GM19025 (cell line): Measurements from ENCODE around the gene RALGDS.
"Not testable (repeated sequence)": the region's sequence is repeated elsewhere in the genome, so short reads cannot be mapped to it uniquely, and the experiment has no call there.

Experiments used
- ATAC-seq: cut with Tn5 transposase; IDR thresholded peaks from one replicate; pipeline ENCODE4 v1.9.1; 2021; ENCODE audit warnings: mild to moderate bottlenecking, low read depth, moderate library complexity; ENCODE audit not compliant: unreplicated experiment

Gene RALGDS

GRCh38 chr9:133121198-133121914, at the start of gene RALGDS:
RALGDS (minus strand) TSS chr9:133121240; CDS start chr9:133121154, 86 bp downstream.
- ATAC-seq: peak; percentile 72

GRCh38 chr9:133170716-133171115, 49.7 kb upstream of the RALGDS start:
- no peak for ATAC-seq

- not testable (repeated sequence) for ATAC-seq
These were observed 48.6 kb upstream of the RALGDS start for GRCh38 chr9:133169687-133170086.

- ATAC-seq: no peak
These were observed 48.1 kb upstream of the RALGDS start for GRCh38 chr9:133169102-133169501.

DNA sequence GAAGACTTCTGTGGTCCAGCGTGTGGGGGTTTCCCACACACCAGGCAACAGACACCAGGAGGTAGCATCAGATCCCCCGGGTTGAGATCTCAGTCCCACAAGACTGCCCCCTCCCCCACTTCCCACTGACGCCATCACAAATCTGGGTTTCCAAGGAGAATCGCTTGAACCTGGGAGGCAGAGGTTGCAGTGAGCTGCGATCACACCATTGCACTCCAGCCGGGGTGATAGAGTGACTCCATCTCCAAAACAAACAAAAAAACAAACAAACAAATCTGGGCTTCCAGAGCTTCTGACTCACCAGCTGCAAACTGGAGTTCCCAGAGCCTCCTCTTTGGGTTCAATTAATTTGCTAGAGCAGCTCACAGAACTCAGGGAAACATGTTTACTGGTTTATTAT, 47.4 kb upstream of the RALGDS start:
- ATAC-seq: no peak

- ATAC-seq: no peak
These were observed 46.7 kb upstream of the RALGDS start for GRCh38 chr9:133167769-133168168.

DNA sequence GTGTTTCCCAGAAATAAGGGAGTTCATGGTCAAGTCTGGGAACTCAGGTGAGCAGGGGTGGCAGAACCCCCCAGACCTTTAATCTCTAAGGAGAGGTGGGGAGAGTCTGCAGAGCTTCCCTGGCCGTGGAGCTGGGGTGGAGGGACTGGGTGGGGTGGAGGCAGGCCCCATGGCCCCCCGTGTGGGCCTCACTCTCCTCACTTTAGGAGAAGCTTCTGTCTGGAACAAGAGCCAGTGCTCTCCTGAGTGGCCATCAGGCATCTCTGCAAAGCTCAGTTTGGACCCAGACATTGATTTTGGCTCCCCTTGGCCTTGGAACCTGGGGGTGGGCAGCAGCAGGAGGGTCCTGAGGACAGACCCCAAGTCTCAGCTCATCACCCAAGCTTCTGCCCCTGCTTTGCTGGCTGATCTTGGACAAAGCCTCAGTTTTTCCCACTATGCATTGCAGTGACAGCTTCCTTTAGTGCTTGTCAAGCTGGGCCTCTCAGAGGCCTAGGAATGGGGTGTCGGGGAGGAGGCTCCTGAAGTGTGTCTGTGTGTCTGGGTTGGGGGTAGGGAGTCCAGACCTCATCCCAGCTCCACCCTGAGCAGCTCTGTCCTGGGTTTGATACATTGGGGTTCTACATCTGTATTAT, 46.2 kb upstream of the RALGDS start:
- ATAC-seq: no peak

DNA sequence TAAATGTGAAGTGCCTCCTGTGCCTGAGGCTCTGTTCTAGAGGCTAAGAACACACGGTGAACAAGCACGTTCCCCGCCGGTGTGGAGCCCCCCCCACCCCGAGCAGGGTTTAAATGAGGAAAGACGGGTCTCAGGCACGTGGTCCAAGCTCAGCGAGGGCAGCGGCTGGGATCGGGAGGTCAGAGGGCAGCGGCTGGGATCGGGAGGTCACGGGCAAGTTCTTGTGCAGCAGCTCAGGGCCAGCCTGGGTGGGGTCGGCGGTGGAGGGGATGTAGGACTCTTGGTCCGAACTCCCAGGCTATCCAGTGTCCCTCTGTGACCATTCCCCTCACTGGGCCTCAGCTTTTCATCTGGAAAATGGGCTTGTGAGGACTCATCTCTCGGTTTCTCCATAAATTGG, 45.4 kb upstream of the RALGDS start:
- no peak for ATAC-seq

- ATAC-seq: no peak
These were observed 44.4 kb upstream of the RALGDS start for GRCh38 chr9:133165452-133165730.

DNA sequence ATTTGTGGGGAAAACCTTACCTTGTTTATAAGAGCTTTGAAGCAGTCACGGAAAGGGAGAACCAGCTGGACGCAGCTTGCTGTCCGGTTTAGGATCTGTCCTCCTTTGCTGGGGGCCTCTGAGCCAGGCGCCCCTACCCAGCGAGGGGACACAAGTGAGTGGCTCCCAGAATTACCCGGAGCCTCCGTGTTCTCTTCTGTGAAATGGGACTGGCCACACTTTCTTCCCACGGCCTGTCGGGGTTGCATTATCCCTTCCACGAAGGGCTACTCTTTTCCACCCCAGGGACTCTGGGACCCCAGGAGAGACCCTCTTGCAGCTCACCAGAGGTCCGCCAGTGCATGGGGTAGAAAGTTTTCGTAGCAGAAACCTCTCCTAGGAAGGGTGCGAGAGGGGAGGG, 43.2 kb upstream of the RALGDS start:
- ATAC-seq: no peak

DNA sequence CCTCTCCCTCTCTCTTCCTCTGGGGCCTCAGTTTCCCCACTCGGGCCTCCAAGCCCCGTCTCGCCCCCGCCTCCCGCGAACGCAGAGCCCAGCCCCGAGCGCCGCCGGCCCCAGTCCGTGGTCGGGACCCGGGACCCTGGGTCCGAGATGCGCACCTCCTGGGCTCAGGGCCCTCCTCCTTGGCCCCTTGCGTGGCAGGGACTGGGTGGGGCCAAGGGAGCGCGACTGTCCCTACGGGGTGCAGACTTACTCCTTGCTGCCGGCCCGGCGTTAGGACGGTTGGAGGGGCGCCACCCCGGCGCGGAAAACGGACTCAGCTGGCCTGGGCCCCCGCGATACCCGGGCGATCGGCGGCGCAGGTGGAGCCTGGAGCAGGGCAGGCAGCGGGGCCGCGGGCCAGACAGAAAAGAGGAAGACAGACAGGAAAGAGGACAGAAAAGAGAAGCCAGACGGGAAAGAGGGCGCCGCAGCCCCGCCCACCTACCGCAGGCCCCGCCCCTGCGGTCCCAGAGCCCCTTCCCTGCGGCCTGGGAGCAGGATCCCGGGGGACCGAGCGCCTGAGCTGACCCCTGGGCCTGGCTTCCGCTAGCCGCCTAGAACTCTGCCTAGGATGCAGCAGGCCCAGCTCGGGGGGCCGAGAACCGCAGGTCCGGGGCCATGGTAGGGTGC, 42.6 kb upstream of the RALGDS start, which contains the start of gene GBGT1:
GBGT1 (minus strand) TSS at position 411 of the 669 bp plus-strand sequence. CDS start 1,502 bp downstream, outside the sequence.
- peak; percentile 53 for ATAC-seq

DNA sequence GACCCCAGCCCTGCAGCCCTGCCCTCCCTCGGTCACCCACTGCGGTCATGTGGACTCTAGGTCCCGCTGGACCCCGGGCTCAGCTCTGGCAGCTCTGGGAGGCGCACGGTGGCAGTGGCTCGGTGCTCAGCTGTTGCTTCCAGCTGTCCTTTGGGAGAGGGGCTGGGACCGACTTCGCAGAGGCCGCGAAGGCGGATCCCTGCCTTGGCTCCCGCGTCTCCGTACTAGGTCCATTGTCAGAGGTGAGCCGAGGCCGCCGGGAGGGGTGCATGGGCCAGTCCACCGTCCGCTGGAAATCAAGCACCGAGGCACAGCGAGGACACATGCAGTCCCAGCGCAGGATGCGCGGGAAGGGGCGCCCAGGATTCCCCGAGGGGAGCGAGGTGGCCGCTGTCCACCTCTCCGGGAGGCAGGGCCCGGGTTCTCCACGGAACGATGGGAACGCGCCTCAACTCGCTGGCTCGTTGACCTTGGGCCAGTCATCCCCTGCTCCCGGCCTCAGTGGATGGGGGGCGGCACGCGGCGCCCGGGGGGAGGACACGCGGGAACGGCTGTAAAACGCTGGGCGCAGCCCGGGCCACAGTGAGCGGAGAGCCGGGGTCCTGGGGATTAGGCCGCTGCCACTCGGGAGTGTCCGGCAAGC, 41.9 kb upstream of the RALGDS start:
- no peak for ATAC-seq

DNA sequence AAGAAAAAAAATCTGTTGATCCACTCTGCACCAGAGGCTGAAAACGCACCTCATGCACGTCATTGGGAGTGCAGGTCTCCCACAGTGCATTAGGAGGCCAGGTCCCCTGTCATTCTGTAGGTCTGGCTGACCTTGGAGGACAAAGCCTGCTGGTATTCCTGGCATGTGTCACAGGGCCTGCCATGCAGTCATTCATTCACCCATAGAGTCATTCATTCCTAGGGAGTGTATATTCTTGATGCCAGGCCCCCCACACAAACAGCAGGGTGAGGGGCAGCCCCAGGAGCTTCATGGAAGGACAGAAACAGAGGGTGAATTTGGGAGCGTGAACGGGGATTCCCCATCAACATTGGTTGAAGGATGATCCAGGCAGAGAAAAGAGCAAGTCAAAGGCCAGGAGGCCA, 40.5 kb upstream of the RALGDS start:
- no peak for ATAC-seq

DNA sequence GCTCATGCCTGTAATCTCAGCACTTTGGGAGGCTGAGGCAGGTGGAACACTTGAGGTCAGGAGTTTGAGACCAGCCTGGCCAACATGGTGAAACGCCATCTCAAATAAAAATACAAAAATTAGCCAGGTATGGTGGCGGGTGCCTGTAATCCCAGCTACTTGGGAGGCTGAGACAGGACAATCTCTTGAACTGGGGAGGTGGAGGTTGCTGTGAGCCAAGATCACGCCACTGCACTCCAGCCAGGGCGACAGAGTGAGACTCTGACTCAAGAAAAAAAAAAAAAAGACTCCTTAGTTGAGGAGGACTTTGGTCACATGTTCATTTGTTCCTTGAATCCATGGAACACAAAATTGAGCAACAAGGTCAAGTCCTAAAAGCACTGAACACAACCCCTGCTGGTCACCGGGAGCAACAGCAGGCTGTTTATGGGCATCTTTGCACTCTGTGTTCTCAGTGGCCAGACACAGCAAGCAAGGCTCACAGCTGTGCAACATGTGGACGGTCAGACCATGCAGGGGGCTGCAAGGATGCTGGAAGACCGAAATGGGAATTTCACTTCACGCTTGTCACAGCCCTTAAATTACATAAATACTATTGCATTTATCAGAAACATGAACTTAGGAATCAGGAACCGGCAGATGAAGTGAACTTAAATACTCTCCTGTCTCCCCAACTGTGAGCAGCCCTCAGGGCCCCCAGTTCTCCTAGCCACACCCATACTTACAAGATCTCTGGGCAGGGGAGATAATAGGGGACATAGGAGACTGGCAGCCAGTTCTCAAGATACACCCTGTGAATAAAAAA, 39.9 kb upstream of the RALGDS start:
- ATAC-seq: no peak

DNA sequence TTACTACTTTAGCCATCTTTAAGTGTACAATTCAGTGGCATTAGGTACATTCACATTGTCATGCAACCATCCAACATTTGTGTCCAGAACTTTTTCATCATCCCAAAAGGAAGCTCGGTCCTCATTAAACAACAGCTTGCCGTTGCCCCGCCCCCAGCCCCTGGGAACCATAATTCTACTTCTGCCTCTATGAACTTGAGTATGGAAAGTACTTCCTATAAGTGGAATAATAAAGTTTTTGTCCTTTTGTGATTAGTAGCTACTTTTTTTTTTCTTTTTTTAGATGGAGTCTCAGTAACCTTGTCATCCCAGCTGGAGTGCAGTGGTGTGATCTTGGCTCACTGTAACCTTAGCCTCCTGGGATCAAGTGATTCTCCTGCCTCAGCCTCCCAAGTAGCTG, 37.7 kb upstream of the RALGDS start:
- no peak for ATAC-seq

DNA sequence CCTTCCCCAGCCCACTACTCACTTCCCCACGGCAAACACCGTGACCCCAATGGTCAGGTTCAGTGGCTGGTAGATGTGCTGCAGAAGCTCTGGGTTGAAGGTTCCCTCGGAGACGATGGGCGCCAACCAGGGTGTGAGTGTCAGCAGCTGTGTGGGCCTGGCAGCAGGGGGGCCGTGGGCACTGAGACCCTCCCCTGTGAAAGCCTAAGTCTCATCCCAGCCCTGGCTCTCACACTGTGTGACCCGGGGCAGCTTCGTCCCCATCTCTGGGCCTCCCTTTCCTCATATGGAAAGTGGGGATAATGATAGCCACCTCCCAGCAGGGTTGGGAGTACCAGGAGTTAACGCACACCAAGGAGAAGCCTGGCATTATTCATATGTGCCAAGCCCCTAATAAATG, 34.1 kb upstream of the RALGDS start:
- ATAC-seq: no peak

GRCh38 chr9:133154097-133154989, 33.3 kb upstream of the RALGDS start:
- ATAC-seq: no peak

- ATAC-seq: no peak
These were observed 32.4 kb upstream of the RALGDS start for GRCh38 chr9:133153227-133154096.
